Activated CD4-positive, alpha-beta T cell treated with anti-CD3 and anti-CD28 coated beads for 36 hours (primary cell): Measurements from ENCODE around the gene TMEM184A. TPM values are rescaled to one million over a fixed set of nuclear protein-coding genes. Genes with fewer than 3 reads are reported as not detected.

Experiments used
- ATAC-seq: fragments of 200-7000 bp; cut with Tn5 transposase; one replicate; pipeline ENCODE4 v1.10.0; 2021; ENCODE audit warnings: mild to moderate bottlenecking, moderate library complexity
- CTCF ChIA-PET: fragments of 350-600 bp; sonication (Branson Sonifier 250); formaldehyde crosslinking; loops from one replicate; lab custom pipeline; 2021; ENCODE audit warnings: antibody characterized with exemption; lab: Charles Lee
- POLR2A ChIA-PET: fragments of 350-600 bp; sonication (Branson Sonifier 250); formaldehyde crosslinking; loops from one replicate; lab custom pipeline; 2021; ENCODE audit warnings: antibody characterized with exemption, inconsistent platforms; lab: Charles Lee
- DNase-seq: peaks from one replicate; pipeline ENCODE4 v3.0.0-alpha.2; 2020
- H3K27ac Mint-ChIP-seq: one replicate; pipeline ENCODE4 v1.8.0; 2021; ENCODE audit warnings: mixed read lengths
- H3K27me3 Mint-ChIP-seq: one replicate; pipeline ENCODE4 v1.8.0; 2021; ENCODE audit warnings: mixed read lengths
- H3K36me3 Mint-ChIP-seq: one replicate; pipeline ENCODE4 v1.8.0; 2021; ENCODE audit warnings: low read depth, mixed read lengths
- H3K4me1 Mint-ChIP-seq: one replicate; pipeline ENCODE4 v1.8.0; 2021; ENCODE audit warnings: mixed read lengths
- H3K4me3 Mint-ChIP-seq: one replicate; pipeline ENCODE4 v1.8.0; 2021; ENCODE audit warnings: mild to moderate bottlenecking, moderate library complexity, mixed read lengths
- H3K9me3 Mint-ChIP-seq: one replicate; pipeline ENCODE4 v1.8.0; 2021; ENCODE audit warnings: low read depth, mixed read lengths
- intact Hi-C, 2 experiments: fragments of 100-400 bp; cut with DNase I in 1 of 2; cut with micrococcal nuclease in 1 of 2; formaldehyde crosslinking; loops; one replicate each; pipeline versions ENCODE4 v1.14.2 to v1.15.1; 2022 to 2024; cut with DNase I, micrococcal nuclease
- total RNA-seq, 2 experiments: library from RNA; stranded (reverse); gene quantifications; one replicate each; pipeline ENCODE4 v1.2.3, GENCODE V29; 2021

TMEM184A gene
- total RNA-seq, 2 experiments from 2014 or later, result 0.05 to 0.14 TPM

DNA sequence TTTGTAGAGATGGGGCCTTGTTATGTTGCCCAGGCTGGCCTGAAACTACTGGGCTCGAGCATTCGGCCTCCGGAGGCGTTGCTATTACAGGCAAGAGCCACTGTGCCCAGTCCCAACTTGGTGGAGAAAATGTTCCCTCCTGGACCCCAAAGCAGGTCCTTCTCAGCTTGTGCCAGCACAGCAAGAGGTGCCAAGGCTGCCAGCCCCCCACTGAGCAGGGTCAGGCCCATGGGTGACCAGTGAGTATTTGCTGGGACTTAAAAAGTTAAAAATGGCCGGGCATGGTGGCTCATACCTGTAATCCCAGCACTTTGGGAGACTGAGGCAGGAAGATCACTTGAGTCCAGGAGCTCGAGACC is 20.9 kb downstream of the TMEM184A start:
- ATAC-seq, result no peak
- Mint-ChIP-seq H3K27ac (no peak overlapping the region), H3K27me3 (no peaks in the 10 kb centered on the region), H3K4me3 (no peak overlapping the region), H3K4me1 (peaks cover 29% of the 10 kb centered on the region), H3K9me3 (no peaks in the 10 kb centered on the region), H3K36me3 (peaks cover 6% of the 10 kb centered on the region)
- intact Hi-C loops, result loop anchor here in 1 of 2 experiments (10.0 kb wide), 1 partner anchor 660 kb away; the partner anchor contains the start of gene GET4
- ChIA-PET POLR2A (no interaction called here), CTCF (interaction anchor here (0.7 to 0.8 kb wide), 2 partner anchors 12 to 300 kb away, joined by 3 to 5 read pairs; no protein-coding TSS in a partner anchor)
- DNase-seq, result no peak

DNA sequence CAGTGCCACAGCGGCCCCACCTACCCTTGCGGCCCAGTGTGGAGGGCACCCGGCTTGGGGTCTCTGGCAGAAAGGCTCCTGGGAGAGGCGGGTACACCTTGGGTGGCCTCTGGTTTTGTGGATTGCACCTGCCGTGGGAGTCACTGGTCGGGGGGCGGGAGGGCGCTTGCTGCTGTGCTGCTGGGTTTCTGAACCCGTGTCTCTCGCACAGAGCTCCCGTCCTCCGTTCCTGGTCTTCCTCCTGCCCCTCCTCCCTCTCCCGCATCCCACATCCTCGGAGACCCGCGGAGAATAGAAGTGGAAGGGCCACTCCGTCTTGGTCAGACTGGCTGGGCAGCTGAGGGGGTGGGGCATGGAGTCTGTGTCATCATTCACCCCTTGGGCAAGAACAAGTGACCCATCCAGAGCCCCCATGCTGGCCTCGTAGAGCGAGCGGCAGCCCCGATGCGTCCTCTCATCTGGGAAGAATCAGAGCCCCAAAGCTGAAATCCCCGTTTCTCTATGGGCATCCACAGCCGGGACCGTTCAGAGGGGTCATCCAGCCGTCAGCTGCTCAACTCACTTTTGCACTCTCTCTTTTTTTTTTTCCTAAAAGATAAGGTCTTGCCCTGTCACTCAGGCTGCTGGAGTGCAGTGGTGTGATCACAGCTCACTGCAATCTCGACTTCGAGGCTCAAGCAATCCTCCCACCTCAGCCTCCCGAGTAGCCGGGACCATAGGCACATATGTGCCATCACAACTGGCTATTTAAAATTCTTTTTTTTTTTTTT is 21.5 kb downstream of the TMEM184A start:
- H3K4me1 Mint-ChIP-seq, result peaks cover 29% of the 10 kb centered on the region
- intact Hi-C loops, result loop anchor here (5.0 to 10.0 kb wide), 3 partner anchors 33 to 660 kb away; partner anchors contain the start of gene GET4 (in 1 of the 2)
- peaks cover 6% of the 10 kb centered on the region for H3K36me3 Mint-ChIP-seq
- ATAC-seq, result no peak
- H3K4me3 Mint-ChIP-seq, result no peak overlapping the region
- H3K9me3 Mint-ChIP-seq, result no peaks in the 10 kb centered on the region
- ChIA-PET POLR2A (interaction anchor here (0.6 kb wide), 1 partner anchor 9 kb away, joined by 5 read pairs; no protein-coding TSS in a partner anchor), CTCF (interaction anchor here (0.7 to 1.6 kb wide), 3 partner anchors 13 to 42 kb away, joined by 3 to 6 read pairs (median 3); no protein-coding TSS in a partner anchor)
- no peak for DNase-seq
- H3K27me3 Mint-ChIP-seq, result no peaks in the 10 kb centered on the region
- peak overlapping the region; percentile 89 for H3K27ac Mint-ChIP-seq

DNA sequence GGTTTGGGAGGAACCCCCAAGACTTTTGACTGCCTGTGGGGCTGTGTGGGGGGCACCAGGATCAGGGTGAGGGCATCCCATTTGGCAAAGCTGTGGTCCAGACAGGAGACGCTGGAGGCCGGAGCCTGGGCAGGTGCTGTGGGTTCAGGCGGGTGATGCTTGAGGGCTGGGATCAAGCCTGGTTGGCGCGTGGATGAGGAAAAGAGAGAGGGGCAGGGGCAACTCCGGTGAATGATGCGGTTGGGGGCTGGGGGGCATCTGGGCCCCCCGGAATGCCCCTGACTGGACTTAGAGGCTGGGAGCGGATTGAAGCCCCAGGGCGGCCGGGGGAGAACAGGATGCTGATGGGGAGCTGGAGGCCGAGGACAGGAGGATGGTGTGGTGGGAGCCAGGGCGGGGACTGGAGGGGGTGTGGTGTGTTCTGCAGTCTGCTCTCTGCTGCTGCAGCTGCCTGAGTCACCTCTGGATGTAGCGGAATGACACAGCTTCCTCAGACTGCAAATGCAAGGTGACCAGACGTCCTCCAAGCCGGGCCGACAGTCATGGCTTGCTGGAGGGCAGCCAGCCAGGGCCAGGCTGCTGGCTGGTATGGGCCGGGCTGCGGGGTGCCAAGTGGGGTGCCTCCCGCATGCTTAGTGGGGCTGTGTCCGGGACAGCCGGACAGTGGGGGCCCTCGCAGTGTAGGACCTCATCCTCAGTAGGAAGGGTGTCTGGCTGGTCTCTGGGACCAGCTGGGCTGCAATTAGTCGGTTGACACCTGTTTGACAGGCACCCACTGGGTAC is 22.3 kb downstream of the TMEM184A start:
- intact Hi-C loops, result loop anchor here (2.0 to 10.0 kb wide), 5 partner anchors 34 to 1099 kb away; partner anchors contain the start of genes GET4 (in 1 of the 2) and IQCE (in 1 of the 2)
- Mint-ChIP-seq H3K4me1 (peaks cover 29% of the 10 kb centered on the region), H3K4me3 (peak overlapping the region; percentile 89), H3K27ac (peak overlapping the region; percentile 89), H3K27me3 (no peaks in the 10 kb centered on the region), H3K9me3 (no peaks in the 10 kb centered on the region), H3K36me3 (peaks cover 4% of the 10 kb centered on the region)
- ATAC-seq, result peak; percentile 60
- CTCF ChIA-PET, result interaction anchor here (1.2 to 1.6 kb wide), 2 partner anchors 28 to 43 kb away, joined by 3 to 6 read pairs; no protein-coding TSS in a partner anchor
- DNase-seq, result peak; percentile 78
- POLR2A ChIA-PET, result interaction anchor here (0.6 to 0.7 kb wide), 2 partner anchors 10 to 261 kb away, joined by 3 to 5 read pairs; no protein-coding TSS in a partner anchor

DNA sequence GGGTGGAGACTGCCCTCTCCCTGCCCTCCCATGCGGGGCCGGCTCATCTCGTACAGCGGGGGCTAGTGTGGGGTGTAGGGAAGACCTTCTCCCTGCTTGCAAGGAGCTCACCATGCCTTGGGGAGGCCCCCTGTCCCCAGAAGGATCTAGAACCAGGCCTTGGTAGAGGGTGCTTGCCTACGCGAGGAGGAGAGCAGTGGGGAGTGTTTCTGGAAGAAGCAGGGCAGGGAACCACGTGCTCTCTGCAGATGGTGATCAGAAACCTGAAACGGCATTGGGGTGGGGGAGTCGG is 22.8 kb downstream of the TMEM184A start:
- peak overlapping the region; percentile 89 for H3K4me3 Mint-ChIP-seq
- intact Hi-C loops, result loop anchor here (2.0 to 10.0 kb wide), 5 partner anchors 34 to 1100 kb away; partner anchors contain the start of genes GET4 (in 1 of the 2) and IQCE (in 1 of the 2)

DNA sequence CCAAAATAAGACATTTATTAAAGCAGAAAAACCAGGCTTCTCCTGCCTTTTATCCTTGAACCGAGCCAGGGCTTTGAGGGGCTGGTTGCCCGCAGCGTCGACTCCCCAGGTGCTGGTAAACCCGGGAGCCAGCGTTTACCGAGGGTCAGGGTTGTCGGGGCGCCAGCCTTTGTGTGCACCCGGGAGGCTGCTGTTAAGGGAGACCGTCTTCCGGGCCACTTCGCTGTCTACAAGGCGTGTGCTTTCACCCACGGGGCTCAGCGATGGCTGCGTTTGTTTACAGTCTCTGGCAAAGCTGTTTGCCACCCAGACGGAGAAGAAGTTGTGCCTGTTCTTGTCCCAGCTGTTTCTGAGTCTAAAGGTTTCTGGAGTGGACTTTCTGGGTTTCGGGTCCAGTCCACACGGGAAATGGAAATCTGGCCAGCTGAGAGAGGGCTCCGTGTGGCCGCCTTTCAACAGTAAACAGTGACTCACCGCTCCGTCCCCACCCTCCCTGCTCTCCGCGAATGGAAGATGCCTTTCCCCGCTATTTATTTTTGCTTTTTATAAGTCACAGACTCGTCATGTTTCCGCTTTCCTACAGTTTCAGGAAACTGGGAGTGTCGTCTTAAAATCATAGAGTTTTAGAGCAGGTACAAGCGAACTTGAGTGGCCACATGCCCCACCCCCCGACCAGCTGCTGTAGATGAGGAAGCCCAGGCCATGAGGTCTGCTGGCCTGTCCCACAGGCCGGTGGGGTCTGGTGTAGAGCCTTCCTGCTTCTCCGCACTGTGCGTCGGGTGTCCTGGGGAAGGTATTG is 23.4 kb downstream of the TMEM184A start:
- CTCF ChIA-PET, result interaction anchor here (0.6 kb wide), 1 partner anchor 579 kb away, joined by 3 read pairs; no protein-coding TSS in a partner anchor
- POLR2A ChIA-PET, result no interaction called here
- DNase-seq, result peak; percentile 78
- Mint-ChIP-seq H3K36me3 (peaks cover 2% of the 10 kb centered on the region), H3K27me3 (no peaks in the 10 kb centered on the region), H3K4me3 (peak overlapping the region; percentile 89), H3K9me3 (no peaks in the 10 kb centered on the region), H3K4me1 (peaks cover 27% of the 10 kb centered on the region), H3K27ac (peak overlapping the region; percentile 89)
- intact Hi-C loops, result loop anchor here (1.0 to 10.0 kb wide), 7 partner anchors 28 to 1100 kb away; partner anchors contain the start of genes GET4 (in 1 of the 2), INTS1 (in 1 of the 2), IQCE (in 1 of the 2) and PSMG3 (in 1 of the 2)
- peak; percentile 65 for ATAC-seq

More for the DNA sequence above, 22.8 kb downstream of the TMEM184A start:
- peak; percentile 30 for DNase-seq
- ATAC-seq, result no peak
- no peaks in the 10 kb centered on the region for H3K27me3 Mint-ChIP-seq
- peaks cover 29% of the 10 kb centered on the region for H3K4me1 Mint-ChIP-seq
- POLR2A ChIA-PET, result interaction anchor here (0.7 kb wide), 1 partner anchor 262 kb away, joined by 3 read pairs; no protein-coding TSS in a partner anchor
- peaks cover 4% of the 10 kb centered on the region for H3K36me3 Mint-ChIP-seq
- H3K9me3 Mint-ChIP-seq, result no peaks in the 10 kb centered on the region
- CTCF ChIA-PET, result interaction anchor here (1.6 kb wide), 1 partner anchor 28 kb away, joined by 6 read pairs; no protein-coding TSS in a partner anchor
- peak overlapping the region; percentile 89 for H3K27ac Mint-ChIP-seq

DNA sequence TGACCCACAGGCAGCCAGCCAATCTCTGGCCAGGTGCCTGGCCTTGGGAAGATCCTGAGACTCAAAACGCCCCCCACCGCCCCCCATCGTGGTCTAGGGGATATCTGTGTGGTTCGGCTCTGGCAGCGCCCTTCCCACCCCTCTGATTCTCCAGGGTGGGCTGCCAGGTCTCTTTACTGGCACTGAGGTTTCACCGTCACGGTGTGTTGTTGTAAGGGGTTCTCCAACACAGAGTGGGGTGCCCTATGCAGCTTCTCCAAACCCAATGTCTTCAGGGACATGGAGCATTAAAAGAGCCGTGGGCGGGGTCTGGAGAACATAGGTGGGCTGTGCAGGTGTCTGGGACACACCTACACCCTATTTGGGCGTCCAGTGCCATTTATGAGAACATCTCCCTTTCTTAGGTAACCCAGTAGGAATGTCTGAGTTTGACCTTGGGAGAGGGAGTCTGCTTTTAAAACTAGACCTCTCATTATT is 24.0 kb downstream of the TMEM184A start:
- H3K9me3 Mint-ChIP-seq, result no peaks in the 10 kb centered on the region
- no peaks in the 10 kb centered on the region for H3K27me3 Mint-ChIP-seq
- peak overlapping the region; percentile 89 for H3K27ac Mint-ChIP-seq
- intact Hi-C loops, result loop anchor here (1.0 to 10.0 kb wide), 8 partner anchors 28 to 1101 kb away; partner anchors contain the start of genes EIF3B (in 1 of the 2), GET4 (in 1 of the 2), INTS1 (in 1 of the 2) and IQCE (in 1 of the 2)
- CTCF ChIA-PET, result no interaction called here
- peaks cover 27% of the 10 kb centered on the region for H3K4me1 Mint-ChIP-seq
- DNase-seq, result no peak
- H3K4me3 Mint-ChIP-seq, result peak overlapping the region; percentile 89
- POLR2A ChIA-PET, result interaction anchor here (0.8 kb wide), 1 partner anchor 1100 kb away, joined by 3 read pairs; the partner anchor contains the start of gene TTYH3
- ATAC-seq, result no peak
- peaks cover 2% of the 10 kb centered on the region for H3K36me3 Mint-ChIP-seq

DNA sequence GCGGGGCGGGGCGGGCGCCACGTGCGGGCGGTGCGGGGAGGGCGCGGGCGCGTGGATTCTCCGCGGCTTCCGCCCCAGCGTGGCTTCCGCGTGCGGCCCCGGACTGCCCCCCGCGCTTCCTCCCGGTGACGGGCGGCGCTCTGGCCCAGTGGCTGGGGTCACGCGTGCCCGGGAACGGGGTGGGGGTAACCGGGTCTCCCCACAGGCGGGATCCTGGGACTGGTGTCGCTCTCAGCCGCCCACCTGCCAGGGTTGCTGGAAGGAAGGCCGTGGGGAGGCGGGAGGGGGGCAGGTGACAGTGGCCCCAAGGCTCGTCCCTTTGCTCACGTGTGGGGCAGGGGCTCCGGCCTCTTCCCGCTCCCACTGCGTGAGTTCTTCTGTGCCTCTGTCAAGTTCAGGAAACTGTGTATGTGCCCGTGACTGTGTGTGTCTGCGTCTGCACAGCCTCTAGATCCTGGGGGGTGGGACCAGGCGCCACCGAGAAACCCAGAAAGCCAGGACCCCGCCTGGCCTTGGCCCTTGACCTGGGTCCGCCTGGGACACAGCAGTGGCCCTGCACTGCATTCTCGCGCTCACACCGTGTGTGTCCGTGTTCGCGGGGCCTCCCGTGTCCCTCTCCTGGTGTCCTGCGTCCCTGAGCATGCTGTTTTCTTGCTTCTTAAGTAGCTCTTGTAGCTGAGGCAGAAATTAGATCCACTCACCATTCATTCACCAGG is 24.6 kb downstream of the TMEM184A start:
- Mint-ChIP-seq H3K27ac (peak overlapping the region; percentile 89), H3K36me3 (peaks cover 2% of the 10 kb centered on the region), H3K4me3 (peak overlapping the region; percentile 89), H3K9me3 (no peaks in the 10 kb centered on the region), H3K4me1 (peaks cover 24% of the 10 kb centered on the region), H3K27me3 (peaks cover 2% of the 10 kb centered on the region)
- POLR2A ChIA-PET, result interaction anchor here (0.8 kb wide), 1 partner anchor 1100 kb away, joined by 3 read pairs; the partner anchor contains the start of gene TTYH3
- ATAC-seq (peak; percentile 2), DNase-seq (peak; percentile 51)
- intact Hi-C loops, result loop anchor here (1.0 to 10.0 kb wide), 4 partner anchors 36 to 823 kb away; partner anchors contain the start of genes EIF3B (in 1 of the 2) and GET4 (in 1 of the 2)
- CTCF ChIA-PET, result no interaction called here

DNA sequence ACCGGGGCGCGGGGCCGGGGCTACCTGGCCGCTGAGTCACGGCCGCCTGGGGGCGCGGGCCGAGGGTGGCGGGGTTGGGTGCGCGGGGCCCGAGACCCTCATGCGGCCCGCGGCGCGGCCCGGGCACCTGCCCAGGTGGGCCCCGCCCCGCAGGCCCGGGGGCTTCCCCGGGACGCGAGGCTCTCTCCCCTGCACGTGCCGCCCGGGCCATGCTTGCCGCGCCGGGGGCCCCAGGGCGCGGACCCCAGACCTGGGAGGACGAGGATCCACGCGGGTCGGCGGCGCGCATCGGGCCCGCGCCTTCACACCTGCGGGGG is 25.1 kb downstream of the TMEM184A start:
- Mint-ChIP-seq H3K4me3 (no peak overlapping the region), H3K27ac (no peak overlapping the region), H3K27me3 (peaks cover 2% of the 10 kb centered on the region), H3K9me3 (no peaks in the 10 kb centered on the region), H3K36me3 (peaks cover 2% of the 10 kb centered on the region), H3K4me1 (peaks cover 22% of the 10 kb centered on the region)
- ATAC-seq (peak; percentile 3), DNase-seq (peak; percentile 41)
- ChIA-PET CTCF (no interaction called here), POLR2A (no interaction called here)
- intact Hi-C loops, result loop anchor here (1.0 to 10.0 kb wide), 11 partner anchors 18 to 872 kb away; partner anchors contain the start of genes CHST12 (in 1 of the 2), EIF3B (in 1 of the 2), GET4 (in 1 of the 2) and INTS1 (in 1 of the 2)

DNA sequence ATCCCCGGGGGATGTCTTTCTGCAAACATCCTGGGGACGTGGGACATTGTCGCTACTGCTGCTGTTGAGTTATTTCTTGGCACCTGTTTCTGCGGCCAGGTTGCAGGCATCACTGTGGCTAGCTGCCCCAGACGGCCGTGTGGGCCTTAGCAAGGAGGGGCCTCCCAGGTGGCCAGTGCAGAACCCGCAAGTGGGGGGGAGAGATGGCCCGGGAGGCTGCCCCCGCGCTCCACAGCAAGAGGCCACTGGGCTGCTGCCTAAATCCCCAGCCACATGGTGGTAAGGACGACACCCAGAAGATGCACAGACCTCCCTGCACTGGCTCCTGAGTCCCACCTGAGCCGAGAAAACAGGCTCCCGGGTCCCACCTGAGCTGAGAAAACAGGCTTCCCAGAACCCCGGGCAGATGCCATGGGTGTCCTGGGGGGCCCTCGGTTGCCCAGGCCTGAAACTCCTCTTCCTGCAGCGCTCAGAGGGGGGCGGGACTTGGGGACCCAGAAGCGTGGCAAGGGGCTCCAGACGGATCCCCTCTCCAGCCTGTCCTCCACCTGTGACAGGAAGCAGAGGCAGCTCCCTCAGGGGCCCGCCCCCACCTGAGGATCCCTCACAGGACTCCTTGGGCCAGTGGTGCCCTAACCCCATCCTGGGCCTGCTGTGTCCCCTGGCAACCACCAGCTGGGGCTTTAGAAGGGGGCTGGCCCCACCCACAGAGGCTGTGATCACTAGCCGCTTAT is 26.5 kb downstream of the TMEM184A start:
- no peak for DNase-seq
- ChIA-PET CTCF (interaction anchor here (0.6 kb wide), 1 partner anchor 804 kb away, joined by 3 read pairs; no protein-coding TSS in a partner anchor), POLR2A (no interaction called here)
- H3K4me3 Mint-ChIP-seq, result peak overlapping the region; percentile 60
- intact Hi-C loops, result loop anchor here (1.0 to 10.0 kb wide), 10 partner anchors 16 to 874 kb away; partner anchors contain the start of genes CHST12 (in 1 of the 2), GET4 (in 1 of the 2), INTS1 (in 1 of the 2) and MICALL2 (in 1 of the 2)
- H3K9me3 Mint-ChIP-seq, result no peaks in the 10 kb centered on the region
- H3K4me1 Mint-ChIP-seq, result peaks cover 22% of the 10 kb centered on the region
- ATAC-seq, result no peak
- peaks cover 2% of the 10 kb centered on the region for H3K27me3 Mint-ChIP-seq
- no peak overlapping the region for H3K27ac Mint-ChIP-seq
- H3K36me3 Mint-ChIP-seq, result peaks cover 2% of the 10 kb centered on the region
